ENCODE data around the gene KLHDC4.

DNA sequence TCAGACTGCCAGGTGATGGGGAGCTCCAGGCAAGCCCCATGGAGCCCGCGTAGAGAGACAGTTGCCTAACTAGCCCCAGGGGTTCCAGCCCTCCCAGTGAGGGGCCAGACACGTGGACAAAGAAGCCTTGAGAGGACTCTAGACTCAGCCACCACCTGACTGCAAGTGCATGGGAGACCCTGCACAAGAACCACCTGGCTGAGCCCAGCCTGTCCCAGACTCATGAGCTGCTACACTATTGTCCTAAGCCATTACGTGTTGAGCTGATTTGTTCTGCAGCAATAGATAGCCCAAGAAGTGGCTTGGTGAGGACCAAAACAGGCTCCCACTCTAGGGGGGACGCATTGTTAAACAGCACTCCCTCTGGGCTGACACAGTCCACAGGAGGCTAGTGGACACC is 37.6 kb upstream of the KLHDC4 start:
- TF ChIP-seq, protein P1, sequence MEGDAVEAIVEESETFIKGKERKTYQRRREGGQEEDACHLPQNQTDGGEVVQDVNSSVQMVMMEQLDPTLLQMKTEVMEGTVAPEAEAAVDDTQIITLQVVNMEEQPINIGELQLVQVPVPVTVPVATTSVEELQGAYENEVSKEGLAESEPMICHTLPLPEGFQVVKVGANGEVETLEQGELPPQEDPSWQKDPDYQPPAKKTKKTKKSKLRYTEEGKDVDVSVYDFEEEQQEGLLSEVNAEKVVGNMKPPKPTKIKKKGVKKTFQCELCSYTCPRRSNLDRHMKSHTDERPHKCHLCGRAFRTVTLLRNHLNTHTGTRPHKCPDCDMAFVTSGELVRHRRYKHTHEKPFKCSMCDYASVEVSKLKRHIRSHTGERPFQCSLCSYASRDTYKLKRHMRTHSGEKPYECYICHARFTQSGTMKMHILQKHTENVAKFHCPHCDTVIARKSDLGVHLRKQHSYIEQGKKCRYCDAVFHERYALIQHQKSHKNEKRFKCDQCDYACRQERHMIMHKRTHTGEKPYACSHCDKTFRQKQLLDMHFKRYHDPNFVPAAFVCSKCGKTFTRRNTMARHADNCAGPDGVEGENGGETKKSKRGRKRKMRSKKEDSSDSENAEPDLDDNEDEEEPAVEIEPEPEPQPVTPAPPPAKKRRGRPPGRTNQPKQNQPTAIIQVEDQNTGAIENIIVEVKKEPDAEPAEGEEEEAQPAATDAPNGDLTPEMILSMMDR (IDR thresholded peaks at IDR 0.05), result no peak
- no peak for TF ChIP-seq POLR2A (IDR thresholded peaks at IDR 0.05)
